ENCODE results near the gene PPAN. TPM values are rescaled to one million over a fixed set of nuclear protein-coding genes. Genes with fewer than 3 reads are reported as not detected.
A peak's percentile ranks its signal among the peaks of the same experiment; 100 is the strongest.

PPAN gene
- total RNA-seq, 1 donor = 19.2 TPM

GRCh38 chr19:10115392-10116084 lies 9.4 kb downstream of the PPAN start:
- DNase-seq (ENCODE audit: insufficient read length, low spot score, missing footprints) = peak; percentile 64
- no peak overlapping the region for H3K27ac ChIP-seq (ENCODE audit: low read depth, low read length)
- no peak overlapping the region for H3K4me3 ChIP-seq (ENCODE audit: insufficient read depth, low read length)
- H2AFZ ChIP-seq (ENCODE audit: low read length) = no peak overlapping the region
- no peak for TF ChIP-seq CTCF (IDR thresholded peaks at IDR 0.05; ENCODE audit: extremely low read depth, low read depth, low read length)
- no peaks in the 10 kb centered on the region for H3K9me3 ChIP-seq (ENCODE audit: low read depth, low read length)
- H3K79me2 ChIP-seq (ENCODE audit: insufficient read depth, low read length) = peaks cover 27% of the 10 kb centered on the region
- H3K36me3 ChIP-seq (ENCODE audit: insufficient read depth, low read length) = peaks cover 50% of the 10 kb centered on the region
- peaks cover 11% of the 10 kb centered on the region for H3K4me1 ChIP-seq (ENCODE audit: insufficient read depth, low read length)
- no peaks in the 10 kb centered on the region for H3K27me3 ChIP-seq (ENCODE audit: insufficient read depth, low read length)
- H4K20me1 ChIP-seq (ENCODE audit: insufficient read depth, low read length) = peaks cover 17% of the 10 kb centered on the region
- H3K4me2 ChIP-seq (ENCODE audit: insufficient read depth, low read length) = no peak overlapping the region

GRCh38 chr19:10116085-10116865 lies 10.1 kb downstream of the PPAN start:
- no peak for TF ChIP-seq CTCF (IDR thresholded peaks at IDR 0.05; ENCODE audit: extremely low read depth, low read depth, low read length)
- Histone ChIP-seq H3K27ac (ENCODE audit: low read depth, low read length) (no peak overlapping the region), H4K20me1 (ENCODE audit: insufficient read depth, low read length) (peaks cover 17% of the 10 kb centered on the region), H3K27me3 (ENCODE audit: insufficient read depth, low read length) (no peaks in the 10 kb centered on the region), H3K4me3 (ENCODE audit: insufficient read depth, low read length) (no peak overlapping the region), H2AFZ (ENCODE audit: low read length) (no peak overlapping the region), H3K9me3 (ENCODE audit: low read depth, low read length) (no peaks in the 10 kb centered on the region), H3K4me1 (ENCODE audit: insufficient read depth, low read length) (peaks cover 17% of the 10 kb centered on the region), H3K79me2 (ENCODE audit: insufficient read depth, low read length) (peaks cover 27% of the 10 kb centered on the region), H3K4me2 (ENCODE audit: insufficient read depth, low read length) (no peak overlapping the region), H3K36me3 (ENCODE audit: insufficient read depth, low read length) (peaks cover 44% of the 10 kb centered on the region)
- peak; percentile 49 for DNase-seq (ENCODE audit: insufficient read length, low spot score, missing footprints)

- Histone ChIP-seq H2AFZ (ENCODE audit: low read length) (no peak overlapping the region), H4K20me1 (ENCODE audit: insufficient read depth, low read length) (peaks cover 14% of the 10 kb centered on the region)
- peak; percentile 49 for DNase-seq (ENCODE audit: insufficient read length, low spot score, missing footprints)
These were observed 10.9 kb downstream of the PPAN start for GRCh38 chr19:10116866-10117616.

More at GRCh38 chr19:10116866-10117616, 10.9 kb downstream of the PPAN start:
- peaks cover 41% of the 10 kb centered on the region for H3K36me3 ChIP-seq (ENCODE audit: insufficient read depth, low read length)
- H3K79me2 ChIP-seq (ENCODE audit: insufficient read depth, low read length) = peaks cover 27% of the 10 kb centered on the region
- H3K4me2 ChIP-seq (ENCODE audit: insufficient read depth, low read length) = no peak overlapping the region
- no peaks in the 10 kb centered on the region for H3K27me3 ChIP-seq (ENCODE audit: insufficient read depth, low read length)
- TF ChIP-seq CTCF (IDR thresholded peaks at IDR 0.05; ENCODE audit: extremely low read depth, low read depth, low read length) = no peak
- H3K27ac ChIP-seq (ENCODE audit: low read depth, low read length) = no peak overlapping the region
- H3K9me3 ChIP-seq (ENCODE audit: low read depth, low read length) = no peaks in the 10 kb centered on the region
- H3K4me1 ChIP-seq (ENCODE audit: insufficient read depth, low read length) = peaks cover 24% of the 10 kb centered on the region
- no peak overlapping the region for H3K4me3 ChIP-seq (ENCODE audit: insufficient read depth, low read length)
